Lower leg skin (tissue), 3 donors: ENCODE results near the gene PSRC1.

Experiments
- POLR2A ChIP-seq, 2 donors: fragments of 450-650 bp; IDR thresholded peaks; one replicate each; pipeline ENCODE4 v1.6.1; 2016 to 2017; ENCODE audit warnings: antibody characterized with exemption in 2 of 2, mild to moderate bottlenecking in 1 of 2, moderate library complexity in 1 of 2
- TF ChIP-seq, protein P1 (sequence below), 3 donors: fragments of 450-650 bp; IDR thresholded peaks; one replicate each; pipeline ENCODE4 v1.5.1; 2016; ENCODE audit warnings: antibody characterized with exemption in 3 of 3, mild to moderate bottlenecking in 3 of 3, moderate library complexity in 2 of 3

- TF ChIP-seq, protein P1, sequence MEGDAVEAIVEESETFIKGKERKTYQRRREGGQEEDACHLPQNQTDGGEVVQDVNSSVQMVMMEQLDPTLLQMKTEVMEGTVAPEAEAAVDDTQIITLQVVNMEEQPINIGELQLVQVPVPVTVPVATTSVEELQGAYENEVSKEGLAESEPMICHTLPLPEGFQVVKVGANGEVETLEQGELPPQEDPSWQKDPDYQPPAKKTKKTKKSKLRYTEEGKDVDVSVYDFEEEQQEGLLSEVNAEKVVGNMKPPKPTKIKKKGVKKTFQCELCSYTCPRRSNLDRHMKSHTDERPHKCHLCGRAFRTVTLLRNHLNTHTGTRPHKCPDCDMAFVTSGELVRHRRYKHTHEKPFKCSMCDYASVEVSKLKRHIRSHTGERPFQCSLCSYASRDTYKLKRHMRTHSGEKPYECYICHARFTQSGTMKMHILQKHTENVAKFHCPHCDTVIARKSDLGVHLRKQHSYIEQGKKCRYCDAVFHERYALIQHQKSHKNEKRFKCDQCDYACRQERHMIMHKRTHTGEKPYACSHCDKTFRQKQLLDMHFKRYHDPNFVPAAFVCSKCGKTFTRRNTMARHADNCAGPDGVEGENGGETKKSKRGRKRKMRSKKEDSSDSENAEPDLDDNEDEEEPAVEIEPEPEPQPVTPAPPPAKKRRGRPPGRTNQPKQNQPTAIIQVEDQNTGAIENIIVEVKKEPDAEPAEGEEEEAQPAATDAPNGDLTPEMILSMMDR (IDR thresholded peaks at IDR 0.05): no peak
- no peak for TF ChIP-seq POLR2A (IDR thresholded peaks at IDR 0.05)
Measured at GRCh38 chr1:109294481-109294880, 11.5 kb upstream of the PSRC1 start.
